Cardiac fibroblast (primary cell): ENCODE measurements around the gene RPL29.

Source experiments
- DNase-seq, 2 donors: peaks; one replicate each; pipeline versions ENCODE4 v3.0.0 to v3.0.0-alpha.2; 2010; ENCODE audit warnings: low read depth in 2 of 2
- H3K4me3 ChIP-seq, 2 donors: replicated peaks in 1 of 2; 1 replicate in 1 of 2; 2 replicates in 1 of 2; pipeline ENCODE4 v1.5.1; 2011; ENCODE audit warnings: low read depth in 2 of 2, low read length in 2 of 2, mild to moderate bottlenecking in 2 of 2, moderate library complexity in 1 of 2
- CTCF ChIP-seq: IDR thresholded peaks from one replicate; pipeline ENCODE4 v1.5.1; 2011; ENCODE audit warnings: low read depth, mild to moderate bottlenecking, low read length, inconsistent platforms

Gene RPL29

GRCh38 chr3:52006017-52006819, 10.5 kb upstream of the RPL29 start:
- DNase-seq = no peak
- TF ChIP-seq CTCF = no peak
- H3K4me3 ChIP-seq = no peak overlapping the region

- DNase-seq = peak; percentile 25 to 65
- no peak overlapping the region for H3K4me3 ChIP-seq
- no peak for TF ChIP-seq CTCF
Observed at GRCh38 chr3:52005571-52005986, 9.9 kb upstream of the RPL29 start.

GRCh38 chr3:52004906-52005395, 9.3 kb upstream of the RPL29 start:
- H3K4me3 ChIP-seq = no peak overlapping the region
- DNase-seq = no peak
- TF ChIP-seq CTCF = no peak

DNA sequence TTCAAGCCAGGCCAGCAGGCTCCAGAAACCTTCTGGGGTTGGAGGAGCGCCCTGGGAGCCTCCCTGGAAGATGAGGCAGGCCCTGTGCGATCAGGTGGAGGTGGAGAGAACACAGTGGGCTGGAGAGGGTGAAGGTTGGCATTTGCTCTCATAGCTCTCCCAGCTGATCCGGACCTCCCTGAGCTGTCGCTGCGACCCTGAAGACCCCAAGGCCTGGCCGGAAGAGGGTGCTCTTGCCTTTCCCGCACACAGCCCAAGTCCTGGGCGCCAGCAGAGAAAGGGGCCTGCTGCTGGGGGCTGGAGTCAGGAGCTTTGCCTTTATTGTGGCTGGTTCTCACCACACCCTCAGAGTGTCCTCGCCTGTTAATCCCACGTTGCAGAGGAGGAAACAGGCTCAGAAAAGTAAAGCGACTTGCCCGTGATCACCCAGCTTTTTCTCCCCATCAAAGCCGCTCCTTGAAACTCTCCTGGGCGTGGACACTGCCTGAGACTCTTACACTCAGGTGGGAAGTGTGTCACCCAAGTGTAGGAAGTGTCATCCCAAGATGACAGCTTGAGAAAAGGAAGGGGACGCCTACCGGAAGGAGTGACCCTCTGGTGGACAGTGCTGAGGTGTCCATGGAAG, 8.6 kb upstream of the RPL29 start:
- DNase-seq = peak; percentile 61 to 72
- peak; percentile 72 for TF ChIP-seq CTCF
- no peak overlapping the region for H3K4me3 ChIP-seq

- no peak overlapping the region for H3K4me3 ChIP-seq
- TF ChIP-seq CTCF = no peak
- no peak for DNase-seq
Observed at GRCh38 chr3:52002748-52003147, 7.1 kb upstream of the RPL29 start.

DNA sequence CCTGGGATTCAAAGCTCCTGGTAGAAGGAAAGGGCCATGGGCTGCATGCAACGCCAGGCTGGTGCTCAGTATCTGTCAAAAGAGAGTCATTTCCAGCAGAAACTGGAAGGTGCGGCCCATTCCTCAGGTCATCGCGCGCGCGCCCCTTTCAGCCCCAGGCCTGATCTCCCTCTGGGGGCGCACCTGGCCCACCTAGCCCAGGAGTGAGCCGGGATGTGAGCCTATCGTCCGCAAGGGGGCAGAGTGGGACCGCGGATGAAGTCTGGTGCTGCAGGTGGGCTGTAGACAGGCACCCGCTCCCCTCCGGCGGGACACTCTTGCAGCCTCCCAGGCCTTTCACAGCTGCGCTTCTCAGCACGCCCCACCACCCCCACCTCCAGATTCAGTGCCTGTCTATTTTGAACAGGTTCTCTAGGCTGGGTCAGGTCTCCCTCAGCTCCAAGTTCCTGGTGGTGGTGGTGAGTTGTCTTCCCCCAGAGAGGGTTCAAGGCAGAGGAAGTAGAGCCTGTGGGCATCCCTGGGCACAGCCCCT, 5.8 kb upstream of the RPL29 start:
- no peak overlapping the region for H3K4me3 ChIP-seq
- peak; percentile 93 for TF ChIP-seq CTCF
- peak; percentile 62 to 66 for DNase-seq
